GM19438 (cell line): ENCODE measurements around the gene MPDZ.

Experiments used
- ATAC-seq: cut with Tn5 transposase; IDR thresholded peaks from one replicate; pipeline ENCODE4 v1.9.1; 2021; ENCODE audit warnings: low read depth; ENCODE audit not compliant: unreplicated experiment

Gene MPDZ, protein sequence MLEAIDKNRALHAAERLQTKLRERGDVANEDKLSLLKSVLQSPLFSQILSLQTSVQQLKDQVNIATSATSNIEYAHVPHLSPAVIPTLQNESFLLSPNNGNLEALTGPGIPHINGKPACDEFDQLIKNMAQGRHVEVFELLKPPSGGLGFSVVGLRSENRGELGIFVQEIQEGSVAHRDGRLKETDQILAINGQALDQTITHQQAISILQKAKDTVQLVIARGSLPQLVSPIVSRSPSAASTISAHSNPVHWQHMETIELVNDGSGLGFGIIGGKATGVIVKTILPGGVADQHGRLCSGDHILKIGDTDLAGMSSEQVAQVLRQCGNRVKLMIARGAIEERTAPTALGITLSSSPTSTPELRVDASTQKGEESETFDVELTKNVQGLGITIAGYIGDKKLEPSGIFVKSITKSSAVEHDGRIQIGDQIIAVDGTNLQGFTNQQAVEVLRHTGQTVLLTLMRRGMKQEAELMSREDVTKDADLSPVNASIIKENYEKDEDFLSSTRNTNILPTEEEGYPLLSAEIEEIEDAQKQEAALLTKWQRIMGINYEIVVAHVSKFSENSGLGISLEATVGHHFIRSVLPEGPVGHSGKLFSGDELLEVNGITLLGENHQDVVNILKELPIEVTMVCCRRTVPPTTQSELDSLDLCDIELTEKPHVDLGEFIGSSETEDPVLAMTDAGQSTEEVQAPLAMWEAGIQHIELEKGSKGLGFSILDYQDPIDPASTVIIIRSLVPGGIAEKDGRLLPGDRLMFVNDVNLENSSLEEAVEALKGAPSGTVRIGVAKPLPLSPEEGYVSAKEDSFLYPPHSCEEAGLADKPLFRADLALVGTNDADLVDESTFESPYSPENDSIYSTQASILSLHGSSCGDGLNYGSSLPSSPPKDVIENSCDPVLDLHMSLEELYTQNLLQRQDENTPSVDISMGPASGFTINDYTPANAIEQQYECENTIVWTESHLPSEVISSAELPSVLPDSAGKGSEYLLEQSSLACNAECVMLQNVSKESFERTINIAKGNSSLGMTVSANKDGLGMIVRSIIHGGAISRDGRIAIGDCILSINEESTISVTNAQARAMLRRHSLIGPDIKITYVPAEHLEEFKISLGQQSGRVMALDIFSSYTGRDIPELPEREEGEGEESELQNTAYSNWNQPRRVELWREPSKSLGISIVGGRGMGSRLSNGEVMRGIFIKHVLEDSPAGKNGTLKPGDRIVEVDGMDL (N-terminal part only)

DNA sequence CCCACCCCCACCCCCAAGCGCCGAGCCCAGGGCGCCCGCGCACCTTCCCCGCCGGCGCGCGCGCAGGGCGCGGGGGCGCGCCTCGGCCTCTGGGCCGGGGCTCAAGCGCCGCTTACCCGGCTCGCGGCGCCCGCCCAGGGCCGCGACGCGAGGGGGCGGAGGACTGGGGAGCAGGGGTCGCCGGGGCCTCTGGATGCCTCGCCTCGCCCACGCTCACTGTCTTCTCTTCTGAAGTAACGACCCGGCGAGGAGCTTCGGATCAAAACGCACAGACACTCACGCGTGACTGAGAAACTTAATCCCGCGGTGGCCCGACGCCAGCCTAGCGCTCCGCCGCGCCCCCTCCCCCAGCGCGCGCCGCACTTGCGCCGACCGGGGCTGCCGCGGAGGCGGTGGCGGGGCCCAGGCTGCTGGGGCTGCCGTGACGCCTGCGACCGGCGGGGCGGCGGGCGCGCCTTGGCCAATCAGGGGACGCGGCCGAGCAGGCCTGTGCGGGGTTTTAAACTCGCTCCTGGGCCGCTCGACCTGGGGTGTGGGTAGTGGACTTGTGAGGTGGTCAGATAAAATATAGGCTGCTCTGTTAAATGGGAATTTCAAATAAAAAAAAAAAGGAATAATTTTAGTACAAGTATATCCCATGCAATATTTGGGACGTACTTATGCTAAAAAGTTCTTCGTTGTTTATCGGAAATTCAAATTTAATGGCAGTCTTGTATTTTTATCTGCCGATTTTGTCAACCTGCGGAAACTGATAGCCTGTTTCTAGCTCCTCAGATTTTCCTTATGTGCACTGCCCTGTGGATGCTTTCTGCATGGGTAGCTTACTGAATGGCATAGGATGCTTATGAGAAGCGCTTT is at the start of gene MPDZ:
MPDZ (minus strand) TSS at position 409 of the 858 bp plus-strand sequence. CDS start 29,377 bp downstream, outside the sequence.
- ATAC-seq, result no peak

DNA sequence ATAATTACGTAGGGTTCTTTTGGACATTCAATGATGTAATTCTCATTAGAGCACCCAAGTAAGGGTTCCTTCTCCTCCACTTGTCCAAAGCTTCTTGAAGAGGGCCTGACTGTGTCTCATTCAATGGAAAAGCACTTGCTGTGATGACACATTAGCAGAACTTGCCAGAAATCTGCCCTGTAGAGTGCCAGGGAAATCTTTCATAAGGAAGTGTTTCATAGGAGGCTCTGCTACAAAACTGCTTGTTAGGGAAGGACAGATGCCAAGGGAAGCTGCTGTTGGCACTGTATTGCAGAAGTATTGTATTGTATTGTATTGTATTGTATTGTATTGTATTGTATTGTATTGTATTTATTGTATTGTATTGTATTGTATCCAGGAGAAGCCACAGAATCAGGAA is 45.5 kb upstream of the MPDZ start:
- ATAC-seq, result no peak

DNA sequence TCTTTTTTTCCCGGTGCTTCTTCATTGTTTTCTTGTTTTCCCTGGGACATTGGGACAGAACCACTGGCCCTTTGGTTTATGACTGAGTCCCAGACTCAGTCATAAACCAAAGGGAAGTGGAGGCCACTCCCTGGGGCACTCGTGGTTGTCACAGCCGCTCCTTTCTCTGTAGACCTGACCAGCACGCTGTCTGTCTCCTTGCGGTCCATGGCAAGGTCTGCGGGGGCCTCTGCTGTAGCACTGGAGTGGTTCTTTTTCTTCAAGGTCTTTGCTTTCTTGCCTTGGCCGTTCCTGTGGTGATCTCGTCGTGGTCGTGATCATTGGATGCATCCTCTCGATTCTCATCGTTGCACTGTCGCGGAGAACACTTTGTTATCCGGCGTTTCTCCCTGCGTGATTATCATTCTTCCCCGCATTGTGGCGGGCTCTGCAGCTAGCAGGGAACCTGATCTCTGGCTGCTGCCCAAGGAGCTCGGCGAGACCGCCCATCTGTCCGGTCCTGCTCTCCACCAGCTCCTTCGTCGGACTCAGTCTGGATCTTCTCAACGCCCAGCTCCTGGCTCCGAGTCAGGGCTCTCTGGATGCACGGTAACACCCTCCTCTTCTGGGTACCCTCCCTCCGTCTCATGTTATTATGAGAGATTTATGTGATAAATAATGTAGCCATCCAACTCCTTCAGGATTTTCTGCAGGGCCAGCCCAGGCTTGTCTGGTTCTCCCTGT is 43.5 kb upstream of the MPDZ start:
- ATAC-seq, result no peak

DNA sequence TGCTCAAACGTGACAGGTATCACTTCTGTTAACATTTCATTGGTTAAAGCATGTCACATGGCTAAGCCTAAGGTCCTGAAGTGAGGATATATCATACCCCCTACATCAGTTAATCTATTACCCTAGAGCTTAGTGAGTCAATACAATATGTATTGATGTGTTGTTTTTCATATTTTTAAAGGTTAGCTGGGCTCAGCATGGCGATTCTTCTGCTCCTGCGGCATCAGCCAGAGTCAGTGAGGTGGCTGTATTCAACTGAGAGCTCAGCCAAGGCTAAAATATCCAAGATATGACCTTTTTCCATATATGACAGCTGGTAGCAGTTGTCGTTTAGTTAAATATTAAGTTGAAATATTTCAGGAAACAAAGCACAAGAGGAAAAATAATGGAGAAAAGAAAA is 38.5 kb upstream of the MPDZ start:
- no peak for ATAC-seq

DNA sequence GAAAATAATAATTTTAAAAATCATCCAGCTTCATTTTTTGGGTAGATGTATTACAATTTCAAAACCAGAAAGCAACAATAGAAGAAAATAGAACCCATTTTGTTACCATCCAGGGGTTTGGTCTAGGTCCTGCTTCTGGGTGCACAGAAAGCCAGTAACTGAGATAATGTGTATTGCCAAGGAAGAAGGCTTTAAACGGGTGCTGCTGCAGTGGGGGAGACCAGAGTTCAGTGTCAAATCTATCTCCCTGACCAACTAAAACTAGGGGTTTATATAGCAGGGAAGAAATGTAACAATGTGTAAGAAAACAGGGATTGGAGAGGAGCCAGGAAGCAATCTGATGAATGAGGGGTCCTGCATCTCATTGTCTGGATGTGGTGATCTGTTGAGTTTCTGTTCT is 17.5 kb upstream of the MPDZ start:
- no peak for ATAC-seq

DNA sequence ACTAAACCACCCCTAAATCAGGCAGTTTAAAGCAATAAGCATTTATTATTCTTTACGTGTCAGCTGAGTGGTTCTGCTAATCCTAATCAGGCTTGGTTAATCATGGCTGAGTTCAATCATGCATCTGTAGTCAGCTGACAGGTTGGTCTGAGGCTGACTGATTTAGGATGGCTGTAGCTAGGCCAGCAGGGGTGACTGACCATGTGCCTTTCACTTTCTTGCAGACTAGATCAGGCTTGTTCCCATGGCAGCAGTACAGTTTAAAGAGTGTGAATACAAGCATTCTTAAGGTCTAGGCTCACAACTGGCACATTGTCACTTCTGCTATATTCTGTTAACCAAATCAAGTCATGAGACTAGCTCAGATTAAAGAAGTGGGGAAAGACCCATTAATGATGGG is 16.1 kb upstream of the MPDZ start:
- ATAC-seq, result no peak

DNA sequence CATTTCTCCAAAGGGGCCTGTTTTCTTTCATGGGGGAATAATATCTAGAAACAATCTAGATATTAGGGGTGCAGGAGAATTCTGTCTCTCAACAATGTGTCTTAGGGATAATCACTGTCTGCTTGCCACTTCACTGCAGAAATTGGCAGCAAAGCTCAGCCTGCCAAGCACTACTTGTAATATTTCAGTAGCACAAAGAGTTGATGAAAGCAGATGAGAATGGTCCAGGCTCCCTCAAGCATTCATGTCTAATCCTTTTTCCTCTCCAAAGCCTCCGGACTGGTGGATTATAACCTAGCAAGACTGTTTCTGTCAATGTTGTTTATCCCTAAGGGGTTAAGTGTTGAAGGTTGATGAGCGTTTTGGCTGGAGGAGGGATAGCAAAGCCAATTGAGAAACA is 13.3 kb upstream of the MPDZ start:
- ATAC-seq, result no peak

DNA sequence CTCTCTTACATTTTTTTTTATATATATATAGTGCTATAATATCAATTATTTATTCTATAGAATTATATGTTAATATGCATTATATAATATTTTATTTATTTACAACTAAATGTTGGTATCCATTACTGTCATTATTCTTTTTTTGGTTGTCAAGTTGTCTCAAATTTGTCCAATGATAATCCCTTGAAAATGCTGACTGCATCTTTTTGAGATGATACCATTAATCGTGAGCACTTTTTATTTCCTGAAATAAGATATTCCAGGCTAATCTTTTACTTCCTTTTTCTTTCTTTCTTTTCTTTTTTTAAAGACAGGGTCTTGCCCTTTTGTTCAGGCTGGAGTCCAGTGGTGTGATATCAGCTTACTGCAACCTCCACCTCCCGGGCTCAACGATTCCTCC is 12.7 kb upstream of the MPDZ start:
- ATAC-seq, result no peak

DNA sequence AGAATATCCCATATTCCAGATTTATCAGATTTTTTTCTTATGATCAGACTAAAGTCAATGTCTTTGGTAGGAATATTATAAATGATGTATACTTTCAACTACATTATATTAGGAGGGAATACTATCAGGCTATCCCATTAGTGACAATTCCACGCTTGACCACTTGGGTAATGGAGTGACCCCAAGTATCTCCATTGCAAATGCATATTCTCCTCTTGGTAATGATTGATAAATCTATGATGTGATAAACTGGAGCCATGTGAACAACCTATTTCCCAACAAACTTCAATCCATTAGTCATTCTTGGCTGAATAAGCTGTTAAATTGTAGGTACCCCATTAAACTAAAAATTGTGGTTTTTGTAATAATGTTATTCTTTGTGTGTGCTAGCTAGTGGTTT is 12.2 kb upstream of the MPDZ start:
- no peak for ATAC-seq

DNA sequence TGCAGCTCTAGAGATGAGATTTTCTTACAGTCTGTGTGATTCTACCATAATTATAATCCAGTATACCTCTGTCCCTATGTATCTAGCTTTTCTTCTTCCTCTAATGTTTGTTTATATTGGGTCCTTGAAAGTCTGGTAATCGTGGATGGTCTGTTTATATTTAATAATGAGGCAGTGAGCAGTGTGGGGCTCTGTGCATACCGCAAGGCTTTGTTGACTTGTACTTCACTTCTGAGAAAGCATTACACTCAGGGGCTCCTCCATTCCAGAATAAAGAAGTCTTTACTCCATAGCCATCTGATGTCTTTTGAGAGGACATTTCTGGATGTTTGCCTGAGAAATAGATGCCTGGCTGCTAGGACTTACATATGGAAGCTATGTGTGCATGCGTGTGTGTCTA is 4.5 kb upstream of the MPDZ start:
- ATAC-seq, result no peak

DNA sequence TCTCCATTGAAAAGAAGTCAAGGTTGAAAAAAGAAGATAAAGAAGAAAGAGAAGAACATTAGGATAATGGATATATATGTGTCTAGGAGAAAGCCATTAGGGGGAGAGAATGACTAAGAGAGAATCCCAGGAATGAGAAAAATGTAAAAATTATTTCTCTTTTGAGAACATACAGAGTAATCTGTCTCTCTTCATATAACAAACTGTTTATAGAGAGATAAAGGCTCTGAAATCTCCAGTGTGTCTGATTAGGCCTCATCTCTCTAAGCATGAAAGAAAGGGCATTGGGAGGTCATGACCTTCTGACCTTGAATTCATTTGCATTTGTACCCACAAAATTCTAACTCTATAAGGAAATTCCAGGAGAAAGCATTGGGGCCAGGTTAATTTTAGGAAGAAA is 3.5 kb upstream of the MPDZ start:
- no peak for ATAC-seq

DNA sequence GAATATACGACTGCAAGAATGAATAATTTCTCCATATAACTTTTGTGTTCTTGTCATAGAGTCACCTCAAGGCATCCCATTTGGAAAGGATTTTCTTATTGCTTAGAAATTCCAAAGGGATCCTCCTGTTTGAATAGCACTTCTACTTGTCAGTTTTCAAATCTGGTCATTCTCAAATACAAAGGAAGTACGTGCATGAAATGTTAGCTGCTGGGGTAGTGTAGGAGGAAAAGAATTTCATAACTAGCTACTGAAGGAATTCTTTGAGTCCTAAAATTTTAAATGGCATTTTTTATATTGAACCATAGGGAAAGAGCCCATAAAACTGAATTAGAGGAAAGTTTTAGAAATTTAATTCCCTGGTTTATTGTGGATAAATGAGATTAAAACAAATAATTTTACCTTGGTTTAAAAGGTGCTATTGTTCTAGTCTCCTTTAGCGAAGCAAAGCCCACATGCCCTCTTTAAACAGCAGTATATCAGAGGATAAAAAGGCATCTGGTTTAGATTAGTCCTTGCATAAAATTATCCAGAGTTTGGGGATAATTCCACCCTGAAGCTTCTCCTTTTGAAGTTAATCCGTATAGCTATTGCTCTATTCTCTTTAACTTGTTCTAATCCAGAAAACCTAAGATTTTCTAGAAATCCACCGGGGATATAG is 2.0 kb upstream of the MPDZ start:
- no peak for ATAC-seq

DNA sequence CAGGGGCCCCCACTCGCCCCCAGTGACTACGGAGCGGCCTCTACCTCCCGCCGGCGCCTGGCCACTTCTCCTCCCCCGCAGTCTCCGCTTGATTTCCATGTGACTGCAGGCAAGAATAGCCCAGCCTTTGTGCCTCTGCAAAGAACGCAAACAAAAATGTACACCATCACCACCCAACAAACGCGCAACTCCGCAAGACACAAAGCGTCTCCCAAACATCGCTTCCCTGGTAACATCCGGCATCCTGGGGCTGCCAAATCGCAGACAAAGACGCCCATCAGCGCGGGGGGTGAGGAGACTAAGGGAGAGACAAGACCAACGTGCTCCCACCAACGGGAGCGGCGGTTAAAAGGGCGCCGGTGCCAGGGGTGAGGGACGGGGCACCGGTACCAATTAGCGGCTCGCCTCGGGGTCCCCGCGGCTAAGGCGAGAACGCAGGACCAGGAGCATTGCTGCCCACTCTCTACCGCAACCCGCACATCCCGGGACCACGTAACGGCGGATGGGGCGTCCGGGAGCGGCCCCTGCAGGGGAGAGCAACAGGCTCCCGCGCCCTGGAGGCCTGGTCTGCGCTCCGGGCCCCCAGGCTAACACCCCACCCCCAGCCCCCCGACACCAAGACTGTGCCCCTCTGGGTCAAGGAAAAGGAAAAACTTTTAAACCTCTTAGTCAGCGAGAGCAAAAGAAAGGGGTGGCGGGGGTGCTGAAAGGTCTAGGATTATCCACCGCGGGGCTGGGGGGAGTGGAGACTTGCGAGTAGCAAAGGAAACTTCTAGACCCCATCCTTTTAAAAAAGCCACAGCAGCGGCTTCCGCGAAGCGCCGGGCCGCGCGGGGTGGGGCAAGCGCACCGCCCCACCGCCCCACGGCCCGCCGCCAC is 885 bp downstream of the MPDZ start:
- ATAC-seq, result no peak

DNA sequence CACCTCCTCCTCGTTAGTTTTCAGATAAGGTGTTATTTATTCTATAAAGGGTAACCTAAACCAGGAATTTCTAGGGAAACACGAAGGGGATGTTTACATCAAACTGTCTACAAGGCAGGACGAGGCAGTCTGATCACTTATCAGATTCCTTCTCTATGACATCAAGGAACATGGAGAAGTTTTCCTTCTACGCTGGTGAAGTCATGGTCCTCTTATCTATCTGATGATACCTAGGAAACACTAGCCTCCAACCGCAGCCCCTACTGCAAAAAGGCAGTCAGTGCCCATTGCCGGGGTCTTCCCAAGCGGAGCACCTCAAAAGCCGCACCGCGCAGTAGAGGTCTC is 1.5 kb downstream of the MPDZ start:
- no peak for ATAC-seq

DNA sequence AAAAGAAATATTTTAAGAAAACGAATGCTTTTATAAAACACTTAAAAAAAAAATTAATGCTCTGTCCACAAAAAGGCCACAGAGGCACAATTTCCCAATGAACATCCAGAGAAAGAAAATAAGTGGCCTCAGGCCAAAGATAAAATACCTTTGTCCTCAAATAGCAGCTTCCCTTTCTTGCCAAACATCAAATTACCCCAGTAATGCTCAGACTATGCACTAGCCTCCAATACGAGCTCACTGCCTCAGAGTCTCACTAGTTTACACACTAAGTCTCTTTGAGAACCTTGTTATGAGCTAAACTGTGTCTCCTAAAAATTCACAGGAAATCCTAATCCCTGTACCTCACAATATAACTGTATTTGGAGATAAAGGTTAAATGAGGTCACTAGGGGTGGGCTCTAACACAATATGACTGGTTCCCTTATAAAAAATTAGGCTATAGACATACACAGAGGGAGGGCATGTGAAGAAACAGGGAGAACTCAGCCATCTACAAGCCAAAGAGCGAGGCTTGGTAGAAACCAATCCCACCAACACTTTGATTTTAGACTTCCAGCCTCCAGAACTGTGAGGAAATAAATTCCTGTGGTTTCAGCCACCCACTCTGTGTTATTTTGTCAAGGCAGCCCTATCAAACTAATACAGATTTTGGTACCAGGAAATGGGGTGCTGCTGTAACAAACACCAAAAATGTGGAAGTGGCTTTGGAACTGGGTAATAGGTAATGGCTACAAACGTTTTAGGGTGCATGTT is 4.4 kb downstream of the MPDZ start:
- no peak for ATAC-seq

DNA sequence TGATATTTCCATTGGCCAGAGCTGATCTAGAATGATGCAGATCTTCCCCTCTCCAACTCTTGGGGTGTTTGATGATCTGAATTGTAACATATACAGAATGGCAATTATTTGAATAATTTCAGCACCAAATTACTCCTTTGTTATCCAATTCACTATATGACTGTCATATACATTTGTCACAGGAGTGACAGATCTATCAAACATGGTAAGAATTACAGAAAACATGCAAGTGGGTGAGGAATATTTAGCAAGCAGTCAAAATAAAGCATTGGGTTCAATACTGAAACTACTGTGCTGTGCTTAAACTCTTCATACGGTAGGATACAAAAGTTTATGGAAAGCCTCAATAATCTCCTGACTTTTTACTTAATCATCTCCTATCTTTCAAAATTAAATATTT is 8.8 kb downstream of the MPDZ start:
- no peak for ATAC-seq
